Fibroblast of skin of left biceps (primary cell): ENCODE results near the gene MORN5.

Source experiments
- DNase-seq, 2 experiments: peaks; one replicate each; pipeline ENCODE4 v3.0.0-alpha.2; 2013; ENCODE audit warnings: low read depth in 2 of 2

Gene MORN5

GRCh38 chr9:122214507-122214906, 54.8 kb downstream of the MORN5 start:
- DNase-seq = no peak

- no peak for DNase-seq
Measured at GRCh38 chr9:122215663-122216062, 56.0 kb downstream of the MORN5 start.

- no peak for DNase-seq
Measured at GRCh38 chr9:122216138-122216797, 56.6 kb downstream of the MORN5 start.

GRCh38 chr9:122216798-122217418, 57.2 kb downstream of the MORN5 start:
- DNase-seq = no peak

GRCh38 chr9:122217640-122218039, 57.9 kb downstream of the MORN5 start:
- no peak for DNase-seq

- DNase-seq = no peak
Measured at GRCh38 chr9:122218071-122218934, 58.6 kb downstream of the MORN5 start.

GRCh38 chr9:122218935-122219855, 59.5 kb downstream of the MORN5 start:
- no peak for DNase-seq

GRCh38 chr9:122219856-122220672, 60.4 kb downstream of the MORN5 start:
- DNase-seq = no peak

GRCh38 chr9:122220673-122221182, 61.0 kb downstream of the MORN5 start:
- no peak for DNase-seq

- DNase-seq = no peak
Measured at GRCh38 chr9:122221183-122221811, 61.6 kb downstream of the MORN5 start.

- no peak for DNase-seq
Measured at GRCh38 chr9:122222791-122223190, 63.1 kb downstream of the MORN5 start.

GRCh38 chr9:122223435-122223834, 63.7 kb downstream of the MORN5 start:
- no peak for DNase-seq

- no peak for DNase-seq
Measured at GRCh38 chr9:122225312-122226141, 65.8 kb downstream of the MORN5 start.

- DNase-seq = no peak
Measured at GRCh38 chr9:122226142-122226757, 66.5 kb downstream of the MORN5 start.

- DNase-seq = no peak
Measured at GRCh38 chr9:122226758-122227574, 67.3 kb downstream of the MORN5 start.

GRCh38 chr9:122227575-122227900, 67.8 kb downstream of the MORN5 start:
- DNase-seq = no peak

GRCh38 chr9:122228191-122228567, 68.5 kb downstream of the MORN5 start:
- no peak for DNase-seq
